Adrenal gland (tissue), 12 donors: Measurements from ENCODE around the gene STIM2. TPM values are rescaled to one million over a fixed set of nuclear protein-coding genes. Genes with fewer than 3 reads are reported as not detected.

Experiments used
- DNase-seq, 7 donors: peaks; one replicate each; pipeline ENCODE4 v3.0.0-alpha.2; 2019 to 2020
- H3K27ac ChIP-seq, 5 donors: fragments of 200-600 bp; sonication (generic) in 4 of 5; 1 replicate in 3 of 5; 2 replicates in 2 of 5; pipeline versions ENCODE4 v1.5.1 to v1.8.0; 2016 to 2020; ENCODE audit warnings: mild to moderate bottlenecking in 1 of 5
- H3K27me3 ChIP-seq: fragments of 200-600 bp; 2 replicates; pipeline ENCODE4 v1.8.0; 2021
- H3K36me3 ChIP-seq, 2 donors: fragments of 200-600 bp; replicated peaks in 1 of 2; 1 replicate in 1 of 2; 2 replicates in 1 of 2; pipeline versions ENCODE4 v1.5.1 to v1.8.0; 2018 to 2022
- H3K4me1 ChIP-seq, 2 donors: fragments of 200-600 bp; replicated peaks in 1 of 2; 1 replicate in 1 of 2; 2 replicates in 1 of 2; pipeline versions ENCODE4 v1.5.1 to v1.8.0; 2018 to 2021
- H3K4me3 ChIP-seq, 4 donors: fragments of 200-600 bp; sonication (generic) in 3 of 4; one replicate each; pipeline ENCODE4 v1.5.1; 2016 to 2018
- H3K9me3 ChIP-seq, 3 donors: fragments of 200-600 bp; sonication (generic) in 1 of 3; replicated peaks in 1 of 3; 1 replicate in 2 of 3; 2 replicates in 1 of 3; pipeline versions ENCODE4 v1.5.1 to v1.8.0; 2016 to 2021
- CTCF ChIP-seq, 6 experiments: fragments of 450-650 bp in 4 of 6; fragments of 200-600 bp in 2 of 6; sonication (generic) in 1 of 6; IDR thresholded peaks; 1 replicate in 5 of 6; 2 replicates in 1 of 6; pipeline versions ENCODE4 v1.5.1 to v1.8.0; 2016 to 2021; ENCODE audit warnings: antibody characterized with exemption in 6 of 6, mild to moderate bottlenecking in 2 of 6, moderate library complexity in 1 of 6
- POLR2A ChIP-seq, 2 donors: fragments of 450-650 bp; IDR thresholded peaks; one replicate each; pipeline ENCODE4 v1.6.1; 2017; ENCODE audit warnings: antibody characterized with exemption in 2 of 2, mild to moderate bottlenecking in 2 of 2, moderate library complexity in 1 of 2
- WGBS, 4 donors: extraction: QIAGEN DNeasy Blood & Tissue Kit in 2 of 4; methylation state at CpG; one replicate each; pipeline versions ENCODE4 v1.1.5 to v1.1.7; 2013 to 2017; 5-methylcytosine and 5-hydroxymethylcytosine counted together
- intact Hi-C, 2 donors: fragments of 100-400 bp; cut with DNase I; formaldehyde crosslinking; loops; one replicate each; pipeline versions ENCODE4 v1.14.1 to v1.15.0; 2022 to 2023
- polyA plus RNA-seq, 3 donors: library from polyadenylated mRNA; stranded (reverse); fragments of 200-250 nt in 2 of 3; fragments of 350-450 nt in 1 of 3; fragmentation: Illumina TruSeq in 1 of 3; extraction: RNeasy Lipid Tissue Mini Kit (QIAGEN cat#74804) in 1 of 3; gene quantifications; one replicate each; pipeline ENCODE4 v1.2.3, GENCODE V29; 2013 to 2014
- total RNA-seq, 9 donors: library from RNA; depleted of rRNA in 4 of 9; stranded (reverse); fragments of >200 nt in 4 of 9; fragments of 120-200 nt in 1 of 9; fragmentation: NEBNext Ultra II Directional in 1 of 9; extraction: Animal tissue kit (Norgen Biotek cat#: 25700) in 1 of 9; gene quantifications; one replicate each; pipeline versions ENCODE4 v1.1.0 to v1.2.4, GENCODE V29; 2013 to 2023
- donor health status: healthy with polysubstance abuse.
- donor health status: Bipolar disorder and iron deficiency.
- donor health status: DM: yes; HTN: yes; CAD: no.
- donor health status: DM: no; HTN: no; CAD: no.
- donor health status: DM: no; HTN: no; CAD: no.
- donor health status: DM: yes; HTN: yes; CAD: no.

STIM2 gene
- total and polyA plus RNA-seq, 12 donors, result 7.5 to 30.4 (median 14.9) TPM

GRCh38 chr4:26870576-26871262, 10.1 kb downstream of the STIM2 start:
- 92 to 100% (median 95%) methylated on average over 2 of the region's 2 CpGs for WGBS, 4 donors
- Histone ChIP-seq H3K36me3 (no peaks in the 10 kb centered on the region), H3K27ac (no peak overlapping the region), H3K27me3 (no peaks in the 10 kb centered on the region), H3K9me3 (no peaks in the 10 kb centered on the region), H3K4me1 (peaks cover 0 to 25% of the 10 kb centered on the region in 2 donors), H3K4me3 (no peak overlapping the region)
- no peak for DNase-seq
- TF ChIP-seq CTCF (IDR thresholded peaks at IDR 0.05) (no peak), POLR2A (IDR thresholded peaks at IDR 0.05) (no peak)
- intact Hi-C loops, result no loop called here

- H3K9me3 ChIP-seq, result no peaks in the 10 kb centered on the region
- TF ChIP-seq CTCF (IDR thresholded peaks at IDR 0.05), result no peak
- TF ChIP-seq POLR2A (IDR thresholded peaks at IDR 0.05), result no peak
- H3K4me3 ChIP-seq, result no peak overlapping the region
- peaks cover 0 to 18% of the 10 kb centered on the region in 2 donors for H3K4me1 ChIP-seq
- no peaks in the 10 kb centered on the region for H3K36me3 ChIP-seq
- H3K27ac ChIP-seq, result no peak overlapping the region
- 75 to 91% (median 82%) methylated on average over 3 of the region's 3 CpGs for WGBS, 4 donors
- intact Hi-C loops, result no loop called here
- no peaks in the 10 kb centered on the region for H3K27me3 ChIP-seq
- no peak for DNase-seq
Observed at GRCh38 chr4:26871611-26872010, 11.0 kb downstream of the STIM2 start.

GRCh38 chr4:26873391-26874026, 12.9 kb downstream of the STIM2 start:
- intact Hi-C loops, result no loop called here
- Histone ChIP-seq H3K27me3 (no peaks in the 10 kb centered on the region), H3K36me3 (no peaks in the 10 kb centered on the region), H3K9me3 (no peaks in the 10 kb centered on the region), H3K27ac (no peak overlapping the region), H3K4me1 (peaks cover 0 to under 1% of the 10 kb centered on the region in 2 donors), H3K4me3 (no peak overlapping the region)
- TF ChIP-seq POLR2A (IDR thresholded peaks at IDR 0.05) (no peak), CTCF (IDR thresholded peaks at IDR 0.05) (no peak)
- no peak for DNase-seq
- WGBS, 4 donors, result 83 to 88% (median 88%) methylated on average over 8 to 10 of the region's 10 CpGs

GRCh38 chr4:26874110-26874509, 13.5 kb downstream of the STIM2 start:
- intact Hi-C loops, result no loop called here
- WGBS, 4 donors, result 94 to 100% (median 97%) methylated on average over 3 to 7 of the region's 7 CpGs
- Histone ChIP-seq H3K4me1 (no peaks in the 10 kb centered on the region), H3K4me3 (no peak overlapping the region), H3K27ac (no peak overlapping the region), H3K9me3 (no peaks in the 10 kb centered on the region), H3K36me3 (no peaks in the 10 kb centered on the region), H3K27me3 (no peaks in the 10 kb centered on the region)
- DNase-seq, result no peak
- no peak for TF ChIP-seq CTCF (IDR thresholded peaks at IDR 0.05)
- TF ChIP-seq POLR2A (IDR thresholded peaks at IDR 0.05), result no peak
